SK-N-SH treated with all-trans-retinoic acid at 6 μM for 48 hours (cell line): ENCODE data around the gene DLG2.

ENCODE experiments used
- ATAC-seq: fragments of 200-7000 bp; cut with Tn5 transposase; 3 replicates; pipeline ENCODE4 v1.9.1; 2020; ENCODE audit warnings: mild to moderate bottlenecking, moderate library complexity
- BACH2 ChIP-seq: fragments of 250-450 bp; sonication (Bioruptor Pico); IDR thresholded peaks from 2 replicates; pipeline ENCODE4 v1.9.0; 2021; ENCODE audit warnings: mild to moderate bottlenecking, borderline replicate concordance
- CSDC2 ChIP-seq: fragments of 250-450 bp; sonication (Bioruptor Pico); IDR thresholded peaks from 2 replicates; pipeline ENCODE4 v1.5.0; 2020; ENCODE audit warnings: mild to moderate bottlenecking, moderate library complexity
- CSRNP3 ChIP-seq: fragments of 250-450 bp; sonication (Bioruptor Pico); IDR thresholded peaks from 2 replicates; pipeline ENCODE4 v1.5.1; 2021; ENCODE audit warnings: mild to moderate bottlenecking, moderate library complexity
- ESRRG ChIP-seq: fragments of 250-450 bp; sonication (Bioruptor Pico); IDR thresholded peaks from 2 replicates; pipeline ENCODE4 v1.6.1; 2021; ENCODE audit warnings: mild to moderate bottlenecking
- GLIS3 ChIP-seq: fragments of 250-450 bp; sonication (Bioruptor Pico); IDR thresholded peaks from 2 replicates; pipeline ENCODE4 v1.5.0; 2020; ENCODE audit warnings: mild to moderate bottlenecking, moderate library complexity
- OSR1 ChIP-seq: fragments of 250-450 bp; sonication (Bioruptor Pico); IDR thresholded peaks from 2 replicates; pipeline ENCODE4 v1.8.0; 2022; ENCODE audit warnings: moderate library complexity, mild to moderate bottlenecking, inconsistent platforms
- POU6F1 ChIP-seq: fragments of 250-450 bp; sonication (Bioruptor Pico); IDR thresholded peaks from 2 replicates; pipeline ENCODE4 v1.8.0; 2021; ENCODE audit warnings: low read depth, mild to moderate bottlenecking, moderate library complexity, borderline replicate concordance
- PPARA ChIP-seq: fragments of 250-450 bp; sonication (Bioruptor Pico); IDR thresholded peaks from 2 replicates; pipeline ENCODE4 v1.5.0; 2020; ENCODE audit warnings: mild to moderate bottlenecking, borderline replicate concordance
- SNAI2 ChIP-seq: fragments of 250-450 bp; sonication (Bioruptor Pico); IDR thresholded peaks from 2 replicates; pipeline ENCODE4 v1.5.0; 2020; ENCODE audit warnings: mild to moderate bottlenecking, moderate library complexity
- TCF4 ChIP-seq: fragments of 250-450 bp; sonication (Bioruptor Pico); IDR thresholded peaks from 2 replicates; pipeline ENCODE4 v1.8.0; 2021; ENCODE audit warnings: mild to moderate bottlenecking, moderate library complexity, borderline replicate concordance
- TOX ChIP-seq: fragments of 250-450 bp; sonication (Bioruptor Pico); IDR thresholded peaks from 2 replicates; pipeline ENCODE4 v1.8.0; 2021; ENCODE audit warnings: mild to moderate bottlenecking, moderate library complexity, borderline replicate concordance
- TSHZ2 ChIP-seq: fragments of 250-450 bp; sonication (Bioruptor Pico); IDR thresholded peaks from 2 replicates; pipeline ENCODE4 v1.5.0; 2020; ENCODE audit warnings: mild to moderate bottlenecking, moderate library complexity
- ZC3H10 ChIP-seq: fragments of 250-450 bp; sonication (Bioruptor Pico); IDR thresholded peaks from 2 replicates; pipeline ENCODE4 v1.5.1; 2021; ENCODE audit warnings: mild to moderate bottlenecking, moderate library complexity
- ZFP3 ChIP-seq: fragments of 250-450 bp; sonication (Bioruptor Pico); IDR thresholded peaks from 2 replicates; pipeline ENCODE4 v1.5.0; 2020; ENCODE audit warnings: mild to moderate bottlenecking, moderate library complexity
- ZFP30 ChIP-seq: fragments of 450-650 bp; formaldehyde crosslinking; IDR thresholded peaks from 2 replicates; pipeline ENCODE4 v1.5.0; 2022; ENCODE audit warnings: mild to moderate bottlenecking, moderate library complexity
- ZNF565 ChIP-seq: fragments of 450-650 bp; formaldehyde crosslinking; conservative IDR thresholded peaks from 2 replicates; pipeline ENCODE4 v1.5.0; 2020; ENCODE audit warnings: low read depth, mild to moderate bottlenecking, moderate library complexity
- ZNF70 ChIP-seq: fragments of 450-650 bp; formaldehyde crosslinking; IDR thresholded peaks from 2 replicates; pipeline ENCODE4 v1.5.0; 2020; ENCODE audit warnings: mild to moderate bottlenecking, moderate library complexity
- ZNF8 ChIP-seq: fragments of 450-650 bp; formaldehyde crosslinking; IDR thresholded peaks from 2 replicates; pipeline ENCODE4 v1.5.0; 2020; ENCODE audit warnings: mild to moderate bottlenecking, moderate library complexity
- TF ChIP-seq, protein P1 (sequence below): fragments of 250-450 bp; sonication (Bioruptor Pico); IDR thresholded peaks from 2 replicates; pipeline ENCODE4 v1.5.1; 2020; ENCODE audit warnings: low read depth, mild to moderate bottlenecking, moderate library complexity
- TF ChIP-seq, protein P2 (sequence below): fragments of 250-450 bp; sonication (Bioruptor Pico); IDR thresholded peaks from 2 replicates; pipeline ENCODE4 v1.8.0; 2020; ENCODE audit warnings: mild to moderate bottlenecking, moderate library complexity, borderline replicate concordance

Gene DLG2

GRCh38 chr11:84583106-84583505 lies 1044.0 kb downstream of the DLG2 start (continued):
- no peak for TF ChIP-seq POU6F1
- no peak for TF ChIP-seq GLIS3 (CRISPR knock-in tag)
- TF ChIP-seq, protein P1, sequence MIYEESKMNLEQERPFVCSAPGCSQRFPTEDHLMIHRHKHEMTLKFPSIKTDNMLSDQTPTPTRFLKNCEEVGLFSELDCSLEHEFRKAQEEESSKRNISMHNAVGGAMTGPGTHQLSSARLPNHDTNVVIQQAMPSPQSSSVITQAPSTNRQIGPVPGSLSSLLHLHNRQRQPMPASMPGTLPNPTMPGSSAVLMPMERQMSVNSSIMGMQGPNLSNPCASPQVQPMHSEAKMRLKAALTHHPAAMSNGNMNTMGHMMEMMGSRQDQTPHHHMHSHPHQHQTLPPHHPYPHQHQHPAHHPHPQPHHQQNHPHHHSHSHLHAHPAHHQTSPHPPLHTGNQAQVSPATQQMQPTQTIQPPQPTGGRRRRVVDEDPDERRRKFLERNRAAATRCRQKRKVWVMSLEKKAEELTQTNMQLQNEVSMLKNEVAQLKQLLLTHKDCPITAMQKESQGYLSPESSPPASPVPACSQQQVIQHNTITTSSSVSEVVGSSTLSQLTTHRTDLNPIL (CRISPR knock-in tag), result no peak
- TF ChIP-seq CSDC2, result no peak
- TF ChIP-seq PPARA (CRISPR knock-in tag), result no peak
- no peak for TF ChIP-seq OSR1
- TF ChIP-seq CSRNP3, result no peak

- ATAC-seq, result no peak
- no peak for TF ChIP-seq OSR1
- no peak for TF ChIP-seq TOX (CRISPR knock-in tag)
- TF ChIP-seq ESRRG (CRISPR knock-in tag), result no peak
- TF ChIP-seq TSHZ2, result no peak
- no peak for TF ChIP-seq ZFP30
- no peak for TF ChIP-seq ZC3H10 (CRISPR knock-in tag)
- no peak for TF ChIP-seq ZFP3 (CRISPR knock-in tag)
- no peak for TF ChIP-seq PPARA (CRISPR knock-in tag)
- no peak for TF ChIP-seq ZNF8 (CRISPR knock-in tag)
- TF ChIP-seq ZNF565 (CRISPR knock-in tag), result no peak
- no peak for TF ChIP-seq TCF4
- TF ChIP-seq, protein P2, sequence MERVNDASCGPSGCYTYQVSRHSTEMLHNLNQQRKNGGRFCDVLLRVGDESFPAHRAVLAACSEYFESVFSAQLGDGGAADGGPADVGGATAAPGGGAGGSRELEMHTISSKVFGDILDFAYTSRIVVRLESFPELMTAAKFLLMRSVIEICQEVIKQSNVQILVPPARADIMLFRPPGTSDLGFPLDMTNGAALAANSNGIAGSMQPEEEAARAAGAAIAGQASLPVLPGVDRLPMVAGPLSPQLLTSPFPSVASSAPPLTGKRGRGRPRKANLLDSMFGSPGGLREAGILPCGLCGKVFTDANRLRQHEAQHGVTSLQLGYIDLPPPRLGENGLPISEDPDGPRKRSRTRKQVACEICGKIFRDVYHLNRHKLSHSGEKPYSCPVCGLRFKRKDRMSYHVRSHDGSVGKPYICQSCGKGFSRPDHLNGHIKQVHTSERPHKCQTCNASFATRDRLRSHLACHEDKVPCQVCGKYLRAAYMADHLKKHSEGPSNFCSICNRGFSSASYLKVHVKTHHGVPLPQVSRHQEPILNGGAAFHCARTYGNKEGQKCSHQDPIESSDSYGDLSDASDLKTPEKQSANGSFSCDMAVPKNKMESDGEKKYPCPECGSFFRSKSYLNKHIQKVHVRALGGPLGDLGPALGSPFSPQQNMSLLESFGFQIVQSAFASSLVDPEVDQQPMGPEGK, result no peak
- TF ChIP-seq BACH2 (CRISPR knock-in tag), result no peak
- no peak for TF ChIP-seq GLIS3 (CRISPR knock-in tag)
- no peak for TF ChIP-seq SNAI2 (CRISPR knock-in tag)
- no peak for TF ChIP-seq CSDC2
- TF ChIP-seq CSRNP3, result no peak
- TF ChIP-seq, protein P1 (CRISPR knock-in tag), result no peak
- no peak for TF ChIP-seq ZNF70
- no peak for TF ChIP-seq POU6F1
Measured at GRCh38 chr11:84581083-84581482, 1046.1 kb downstream of the DLG2 start.
